RPMI8226 (cell line): ENCODE results near the gene IER5L.

Source experiments
- DNase-seq: peaks from one replicate; pipeline ENCODE4 v3.0.0-alpha.2; 2015

Gene IER5L

DNA sequence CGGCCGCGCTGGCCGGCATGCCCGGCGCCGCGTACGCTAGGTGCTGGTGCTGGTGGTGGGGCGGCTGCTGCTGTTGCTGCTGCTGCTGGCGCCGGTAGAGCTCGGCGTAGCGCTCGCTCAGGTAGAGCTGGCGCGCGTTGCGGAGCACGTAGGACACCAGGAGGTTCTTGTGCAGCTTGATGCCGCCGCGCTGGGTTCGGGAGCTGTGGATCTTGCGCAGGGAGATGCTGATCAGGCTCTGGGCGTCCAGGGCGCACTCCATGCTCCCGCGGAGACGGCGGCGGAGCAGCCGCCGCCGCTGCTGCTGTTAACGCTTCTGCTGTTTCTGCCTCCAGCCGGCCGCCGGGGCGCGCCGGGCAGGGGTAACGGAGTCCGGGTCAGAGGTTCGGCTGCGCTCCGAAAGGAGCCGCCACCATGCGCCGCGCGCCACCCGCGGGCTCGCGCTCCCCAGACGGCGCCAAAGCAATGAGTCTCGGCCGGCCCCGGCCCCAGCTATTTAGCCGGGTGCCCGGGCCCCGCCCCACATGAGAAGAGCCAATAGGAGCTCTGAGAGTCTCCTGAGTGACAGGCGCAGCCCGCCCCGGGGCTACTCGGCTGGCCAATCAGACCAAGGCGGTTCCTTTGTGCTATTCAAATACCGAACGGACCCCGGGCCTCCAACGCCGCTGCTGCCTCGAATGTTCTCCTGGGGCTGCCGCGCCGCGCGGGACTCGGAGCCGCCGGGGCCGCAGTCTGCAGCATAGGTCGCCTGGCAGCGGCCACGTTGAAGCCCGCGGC lies at the start of gene IER5L:
IER5L (minus strand) TSS at position 471 of the 777 bp plus-strand sequence; CDS start at position 262, 209 bp downstream.
- DNase-seq, result peak; percentile 99

DNA sequence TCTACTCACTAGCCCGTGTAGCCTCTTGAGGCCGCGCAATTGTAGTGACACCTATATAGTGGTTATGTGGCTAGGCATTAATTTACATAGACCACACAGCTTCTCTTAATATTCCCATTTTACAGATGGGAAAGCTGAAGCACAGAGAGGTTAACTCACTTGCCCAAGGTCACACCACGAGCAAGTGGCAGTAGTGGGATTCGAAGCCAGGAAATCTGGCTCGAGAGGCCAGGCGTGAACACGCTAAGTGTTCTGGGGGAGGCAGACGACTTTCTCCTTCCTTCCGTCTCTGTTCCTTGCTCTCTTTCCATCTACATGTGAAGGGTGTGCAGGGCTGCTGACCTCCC lies 49.8 kb upstream of the IER5L start:
- no peak for DNase-seq

DNA sequence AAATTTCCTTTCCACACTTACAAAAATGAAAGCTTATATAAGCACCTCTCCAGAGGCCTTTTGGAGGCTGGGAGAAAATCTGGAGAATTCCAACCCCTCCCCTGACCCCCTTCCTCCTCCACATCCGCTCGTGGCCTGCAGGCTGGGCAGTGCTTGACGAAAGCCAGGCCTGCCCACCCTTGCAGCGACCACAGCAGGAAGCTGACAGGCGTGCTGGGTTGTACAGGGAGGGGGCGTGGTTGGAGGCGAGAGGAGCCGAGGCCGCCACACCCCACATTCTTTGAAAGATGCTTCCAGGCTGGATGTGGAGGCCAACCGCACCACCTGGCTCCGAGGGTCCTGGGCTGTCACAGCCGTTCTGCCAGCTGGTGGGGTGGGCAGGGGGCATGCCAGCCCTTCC lies 47.8 kb upstream of the IER5L start:
- DNase-seq, result no peak

DNA sequence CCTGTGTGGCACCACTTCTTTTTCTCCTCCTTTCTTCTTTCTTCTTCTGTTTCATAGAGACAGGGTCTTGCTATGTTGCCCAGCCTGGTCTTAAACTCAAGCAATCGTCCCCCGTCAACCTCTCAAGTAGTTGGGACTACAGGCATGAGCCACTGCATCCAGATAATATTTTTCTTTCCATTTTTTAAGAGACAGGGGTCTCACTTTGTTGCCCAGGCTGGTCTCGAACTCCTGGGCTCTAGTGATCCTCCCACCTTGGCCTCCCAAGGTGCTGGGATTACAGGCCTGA lies 47.4 kb upstream of the IER5L start:
- no peak for DNase-seq

DNA sequence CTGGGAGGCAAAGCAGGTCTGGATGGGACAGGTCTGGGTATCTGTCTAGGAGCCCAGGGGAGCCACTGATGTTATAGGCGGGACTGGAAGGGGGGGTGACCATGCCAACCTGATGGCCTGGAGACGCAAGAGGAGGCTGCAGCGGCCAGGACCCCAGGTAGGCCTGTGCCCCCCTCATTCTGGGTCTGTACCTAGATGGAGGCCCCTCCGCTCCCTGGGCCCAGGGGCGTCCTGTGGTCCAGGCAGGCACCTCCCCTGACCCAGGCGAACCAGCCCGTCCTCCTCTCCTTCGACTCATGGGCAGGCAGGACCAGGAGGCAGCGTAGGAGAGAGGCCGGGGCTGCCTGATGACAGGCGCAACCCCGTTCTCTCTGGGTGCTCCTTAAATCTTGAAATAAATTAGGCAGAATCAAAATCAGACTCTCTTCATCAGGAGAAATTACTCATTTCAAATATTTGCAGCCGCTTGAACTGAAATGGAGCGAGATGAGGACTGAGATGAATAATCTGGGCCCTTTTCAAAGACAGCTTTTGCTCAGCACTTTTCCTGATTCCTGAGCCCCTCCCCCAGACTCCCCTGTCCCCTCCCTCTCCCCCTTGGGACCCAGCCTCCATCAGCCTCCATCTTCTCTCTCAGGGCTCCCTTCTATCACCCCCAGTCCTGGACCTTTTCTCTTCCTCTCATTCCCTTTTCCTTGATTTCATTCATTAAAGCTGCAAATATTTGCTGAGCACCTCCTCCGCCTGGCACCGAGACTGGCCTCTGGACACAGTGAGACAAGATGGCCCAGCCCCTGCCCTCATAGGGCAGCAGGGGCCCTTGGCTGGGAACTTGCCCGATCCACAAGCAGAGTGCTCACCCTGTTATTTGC lies 46.8 kb upstream of the IER5L start:
- no peak for DNase-seq

DNA sequence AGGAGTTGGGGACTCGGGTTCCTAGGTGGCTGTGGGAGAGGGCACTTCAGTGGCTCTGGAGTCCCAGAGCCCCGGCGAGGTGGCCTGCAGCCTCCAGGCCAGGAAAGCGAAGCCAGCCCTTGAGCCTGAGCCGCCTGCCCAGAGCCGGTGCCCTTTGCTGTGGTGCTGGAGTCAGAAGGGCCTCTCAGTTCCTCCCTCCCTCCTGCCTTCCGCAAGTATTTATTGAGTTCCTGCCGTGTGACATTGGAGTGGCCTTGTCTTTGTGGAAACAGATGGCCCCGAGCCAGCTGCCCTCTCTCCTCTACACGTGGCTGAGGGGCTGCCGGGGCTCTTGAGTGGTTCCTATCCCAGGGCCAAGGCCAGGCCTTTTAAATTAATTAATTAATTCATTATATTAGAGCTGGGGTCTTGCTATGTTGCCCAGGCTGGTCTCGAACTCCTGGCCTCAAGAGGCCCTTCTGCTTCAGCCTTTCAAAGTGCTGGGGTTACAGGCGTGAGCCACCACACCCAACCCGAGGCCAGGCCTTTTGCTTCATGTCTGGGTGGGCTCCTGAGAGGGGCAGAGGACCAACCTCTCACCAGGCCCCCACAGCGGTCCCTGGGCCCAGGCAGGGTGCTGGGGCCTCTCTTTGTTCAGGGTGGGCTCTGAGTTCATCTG lies 45.6 kb upstream of the IER5L start:
- no peak for DNase-seq

DNA sequence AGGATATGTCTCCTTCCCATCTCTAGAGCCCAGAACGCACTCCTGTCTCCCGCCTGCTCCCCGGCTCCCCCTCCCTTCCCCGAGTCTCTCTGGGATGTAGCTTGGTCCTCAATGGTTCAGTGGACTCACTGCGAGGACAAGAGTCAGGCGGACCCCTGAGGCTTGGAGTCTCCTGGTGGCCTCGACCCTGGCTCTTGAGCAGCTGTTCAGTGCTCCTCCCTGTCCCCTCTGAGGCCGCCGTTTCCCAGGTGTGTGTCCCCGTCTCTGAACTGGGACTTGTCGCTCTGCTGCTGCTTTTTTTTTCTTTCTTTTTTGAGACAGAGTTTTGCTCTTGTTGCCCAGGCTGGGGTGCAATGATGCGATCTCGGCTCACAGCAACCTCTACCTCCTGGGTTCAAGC lies 44.8 kb upstream of the IER5L start:
- DNase-seq, result no peak

DNA sequence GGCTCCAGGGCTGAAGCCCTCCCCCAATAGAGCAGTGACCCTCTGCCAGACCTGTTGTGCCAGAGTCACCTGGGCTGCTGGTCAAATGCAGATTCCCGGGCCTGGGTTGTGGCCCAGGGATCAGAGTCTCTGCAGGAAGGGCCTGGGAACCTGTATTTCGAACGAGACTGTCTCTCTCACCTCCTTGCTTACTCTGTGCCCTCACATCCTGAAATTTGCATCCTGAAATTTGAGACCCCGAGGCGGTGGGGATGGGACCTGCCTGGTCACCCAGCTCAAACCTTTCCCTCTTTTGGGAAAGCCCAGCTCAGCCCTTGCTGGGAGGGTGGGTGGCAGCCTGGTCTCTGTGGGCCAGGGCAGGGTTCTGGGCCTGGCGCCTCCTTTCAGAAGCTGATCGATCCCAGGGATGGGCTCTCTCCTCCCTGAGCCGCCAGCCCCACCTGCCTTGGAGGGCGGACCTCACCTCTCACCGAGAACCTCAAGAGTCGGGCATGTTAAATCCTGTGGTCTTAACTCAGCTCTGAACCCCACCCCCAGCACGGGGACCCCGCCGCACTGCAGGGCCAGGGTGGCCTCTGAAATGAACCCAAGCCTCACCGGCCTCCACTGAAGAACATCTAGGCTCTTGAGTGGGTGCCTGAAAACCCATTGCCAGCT lies 44.0 kb upstream of the IER5L start:
- no peak for DNase-seq

DNA sequence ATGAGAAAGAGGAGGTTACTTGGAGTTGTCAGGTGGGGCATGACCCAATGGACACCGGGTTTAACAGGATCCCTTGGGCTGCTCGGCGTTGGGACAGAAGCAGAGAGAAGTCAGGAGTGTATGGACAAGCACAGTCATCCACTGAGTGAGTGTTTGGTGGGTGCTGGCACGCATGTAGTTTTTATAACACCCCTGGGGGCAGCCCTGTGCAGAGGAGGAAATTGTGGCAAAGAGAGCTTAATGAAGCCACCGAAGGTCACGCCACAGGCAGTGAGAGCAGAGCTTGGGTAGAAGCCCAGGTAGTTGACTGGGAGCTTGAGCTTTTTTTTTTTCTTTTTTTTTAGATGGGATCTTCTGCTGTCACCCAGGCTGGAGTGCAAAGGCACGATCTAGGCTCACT lies 43.2 kb upstream of the IER5L start:
- DNase-seq, result peak; percentile 78

DNA sequence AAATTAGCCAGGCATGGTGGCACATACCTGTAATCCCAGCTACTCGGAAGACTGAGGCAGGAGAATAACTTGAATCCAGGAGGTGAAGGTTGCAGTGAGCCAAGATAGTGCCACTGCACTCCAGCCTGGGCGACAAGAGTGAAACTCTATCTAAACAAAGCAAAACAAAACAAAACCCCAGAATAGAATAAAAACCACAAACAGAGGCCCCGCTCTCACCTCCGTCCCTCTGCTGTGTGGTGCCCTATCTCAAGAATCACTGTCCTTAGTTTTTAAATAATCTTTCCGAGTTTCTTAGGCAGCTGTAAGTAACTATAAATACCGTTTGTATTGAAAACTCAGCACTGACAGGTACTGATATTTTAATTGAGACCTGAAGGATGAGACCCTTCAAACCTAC lies 42.7 kb upstream of the IER5L start:
- DNase-seq, result peak; percentile 32

DNA sequence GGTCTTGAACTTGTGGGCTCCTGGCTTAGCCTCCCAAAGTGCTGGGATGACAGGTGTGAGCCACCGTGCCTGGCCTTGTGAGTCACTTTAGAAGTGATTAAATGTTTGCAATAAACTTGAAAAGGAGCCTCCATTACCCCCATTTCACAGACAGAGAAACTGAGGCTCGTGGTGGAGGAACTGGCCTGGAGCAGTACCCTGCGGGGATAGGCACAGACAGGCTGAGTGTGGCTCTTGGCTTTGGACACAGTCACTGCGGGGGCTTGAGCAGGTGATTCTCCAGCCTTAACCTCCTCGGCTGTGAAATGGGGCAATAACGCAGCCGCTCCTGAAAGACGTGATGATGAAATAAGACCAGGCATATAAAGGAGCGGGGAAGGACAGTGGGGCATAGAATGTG lies 40.9 kb upstream of the IER5L start:
- no peak for DNase-seq

DNA sequence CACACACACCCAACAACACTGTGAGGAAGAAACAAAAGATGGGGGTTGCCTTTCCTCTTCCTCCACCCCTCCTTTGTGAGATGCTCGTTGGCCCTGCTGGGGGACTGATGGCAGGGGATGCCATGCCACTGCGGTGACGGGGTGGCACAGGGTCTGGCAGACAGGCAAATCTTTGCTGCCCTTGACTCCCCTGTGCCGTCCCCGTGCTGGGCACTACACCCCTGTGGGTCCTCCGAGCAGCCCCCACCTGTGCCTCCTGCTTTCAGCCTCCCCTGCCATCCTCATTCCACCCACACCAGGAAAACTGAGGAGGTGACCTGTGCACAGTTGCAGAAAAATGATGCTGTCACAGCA lies 40.2 kb upstream of the IER5L start:
- DNase-seq, result no peak

DNA sequence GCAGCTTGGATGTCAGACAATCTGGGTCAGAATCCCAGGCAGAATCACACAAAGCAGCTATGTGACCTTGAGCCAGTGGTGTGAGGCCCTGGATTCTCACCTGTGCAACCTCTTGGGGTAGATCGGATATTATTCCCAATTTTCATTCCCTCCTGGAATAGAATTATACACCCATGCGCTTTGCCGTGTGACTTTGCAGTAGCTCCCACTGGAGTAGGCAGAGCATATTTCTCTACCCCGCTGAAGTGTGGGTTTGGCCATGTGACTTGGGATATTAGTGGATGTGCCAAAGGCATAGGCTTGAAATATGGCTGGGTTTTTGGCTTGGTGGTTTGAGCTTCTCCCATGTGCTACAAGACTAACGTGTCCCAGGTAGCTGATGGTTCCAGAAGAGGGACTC lies 35.5 kb upstream of the IER5L start:
- no peak for DNase-seq

DNA sequence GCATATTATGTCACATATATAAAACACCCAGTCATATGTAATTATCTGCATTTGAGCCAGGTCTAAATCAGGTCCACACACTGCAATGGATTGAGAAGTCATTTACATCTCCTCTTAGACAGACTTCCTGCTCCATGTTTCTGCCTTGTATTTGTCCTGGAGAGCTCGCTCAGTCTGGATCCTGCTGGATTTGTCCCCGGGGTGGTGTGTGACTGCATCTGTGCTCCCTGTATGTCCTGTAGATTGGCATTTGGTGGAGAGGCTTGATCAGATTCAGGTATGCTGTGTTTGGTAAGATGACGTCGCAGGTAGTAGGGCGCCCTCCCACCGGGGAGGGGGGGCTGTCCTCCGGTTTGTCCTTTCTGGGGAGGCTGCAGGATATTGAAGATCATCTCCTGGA lies 33.6 kb upstream of the IER5L start:
- no peak for DNase-seq

DNA sequence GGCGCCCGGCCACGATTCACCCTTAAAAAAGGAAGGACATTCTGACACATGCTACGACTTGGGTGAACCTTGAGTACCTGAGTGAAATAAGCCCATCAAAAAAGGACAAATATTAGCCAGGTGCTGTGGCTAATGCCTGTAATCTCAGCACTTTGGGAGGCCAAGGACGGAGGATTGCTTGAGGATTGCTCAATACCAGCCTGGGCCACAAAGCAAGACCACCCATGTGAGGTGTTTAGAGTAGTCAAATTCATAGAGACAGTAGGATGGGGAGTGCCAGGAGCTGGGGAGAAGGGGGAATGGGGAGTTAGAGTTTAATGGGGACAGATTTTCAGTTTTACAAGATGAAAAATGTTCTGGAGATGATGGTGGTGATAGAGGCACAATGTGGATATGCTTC lies 32.1 kb upstream of the IER5L start:
- DNase-seq, result no peak

DNA sequence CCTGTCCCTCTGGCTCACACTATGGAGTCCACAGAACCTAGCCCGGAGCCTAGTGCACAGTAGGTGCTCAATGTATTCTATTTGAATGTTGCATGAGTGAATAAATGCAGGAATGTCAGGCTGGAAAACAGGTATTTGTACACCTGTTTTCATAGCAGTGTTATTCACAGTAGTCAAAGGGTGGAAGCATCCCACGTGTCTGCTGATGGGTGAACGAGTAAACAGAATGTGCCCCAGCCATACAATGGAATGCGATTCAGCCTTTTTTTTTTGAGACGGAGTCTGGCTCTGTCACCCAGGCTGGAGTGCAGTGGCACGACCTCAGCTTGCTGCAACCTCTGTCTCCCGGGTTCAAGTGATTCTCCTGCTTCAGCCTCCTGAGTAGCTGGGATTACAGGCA lies 31.5 kb upstream of the IER5L start:
- no peak for DNase-seq

DNA sequence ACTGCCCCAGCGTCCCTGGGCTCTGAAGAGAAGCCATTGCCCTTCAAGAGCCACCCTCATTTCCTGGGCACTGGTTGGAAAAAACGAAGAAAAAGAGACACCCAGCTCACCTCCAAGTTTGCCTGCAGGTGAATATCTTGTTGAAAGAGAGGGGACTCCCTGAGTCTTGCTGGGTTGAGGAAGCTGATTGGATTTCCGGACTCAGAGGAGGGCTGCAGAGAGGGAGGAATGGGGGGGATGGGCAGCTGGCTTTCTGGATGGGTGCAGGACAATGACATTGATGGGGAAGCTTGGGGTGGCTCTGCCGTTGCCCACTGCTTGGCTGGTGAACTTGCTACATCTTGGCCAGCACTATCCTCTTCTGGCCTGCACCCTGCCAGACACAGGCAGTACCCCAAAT lies 31.0 kb upstream of the IER5L start:
- no peak for DNase-seq

DNA sequence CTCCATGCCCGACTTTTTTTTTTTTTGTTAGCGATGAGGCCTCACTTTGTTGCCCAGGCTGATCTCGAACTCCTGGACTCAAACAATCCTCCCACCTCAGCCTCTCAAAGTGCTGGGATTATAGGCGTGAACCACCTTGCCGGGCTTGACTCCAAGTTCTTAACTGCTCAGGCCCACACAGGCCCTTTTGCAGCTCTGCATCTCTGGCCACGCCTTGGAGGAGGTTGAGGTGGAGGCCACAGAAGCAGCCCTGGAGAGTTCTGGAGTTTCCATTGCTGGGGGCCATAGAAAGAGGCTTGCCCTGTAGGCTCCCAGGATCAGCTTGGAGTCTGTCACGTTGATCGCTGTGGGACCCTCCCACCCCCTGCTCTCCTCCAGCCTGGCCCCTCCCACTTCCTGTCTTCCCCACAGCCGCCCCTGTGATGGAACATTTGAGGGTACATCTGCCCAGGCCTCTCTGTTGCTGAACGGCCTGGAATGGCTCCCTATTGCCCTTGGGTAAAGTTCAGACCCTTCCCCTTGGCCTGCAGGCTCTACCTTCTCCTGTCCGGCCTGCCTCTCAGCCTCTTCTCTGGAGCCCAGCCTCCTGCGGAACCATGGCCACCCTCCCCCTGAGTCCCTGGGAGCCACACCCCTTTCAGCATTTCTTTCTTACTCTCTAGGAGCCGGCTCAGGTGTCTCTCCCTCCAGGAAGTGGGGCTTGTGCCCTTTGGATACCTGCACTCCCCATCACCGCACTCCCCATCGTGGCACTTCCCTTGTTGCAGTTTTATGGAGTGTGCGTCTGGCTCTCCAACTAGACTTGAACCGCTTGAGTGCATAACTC lies 30.4 kb upstream of the IER5L start:
- no peak for DNase-seq

DNA sequence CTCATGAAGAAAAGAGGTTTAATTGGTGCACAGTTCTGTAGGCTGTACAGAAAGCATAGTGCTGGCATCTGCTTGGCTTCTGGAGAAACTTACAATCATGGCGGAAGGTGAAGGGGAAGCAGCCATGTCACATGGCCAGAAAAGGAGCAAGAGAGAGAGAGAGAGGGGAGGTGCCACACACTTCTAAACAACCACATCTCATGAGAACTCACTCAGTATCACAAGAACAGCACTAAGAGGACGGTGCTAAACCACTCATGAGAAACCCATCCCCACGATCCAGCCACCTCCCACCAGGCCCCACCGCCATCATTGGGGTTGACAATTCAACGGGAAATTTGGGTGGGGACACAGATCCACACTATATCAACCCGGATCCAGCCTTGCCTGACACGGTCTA lies 28.8 kb upstream of the IER5L start:
- no peak for DNase-seq

DNA sequence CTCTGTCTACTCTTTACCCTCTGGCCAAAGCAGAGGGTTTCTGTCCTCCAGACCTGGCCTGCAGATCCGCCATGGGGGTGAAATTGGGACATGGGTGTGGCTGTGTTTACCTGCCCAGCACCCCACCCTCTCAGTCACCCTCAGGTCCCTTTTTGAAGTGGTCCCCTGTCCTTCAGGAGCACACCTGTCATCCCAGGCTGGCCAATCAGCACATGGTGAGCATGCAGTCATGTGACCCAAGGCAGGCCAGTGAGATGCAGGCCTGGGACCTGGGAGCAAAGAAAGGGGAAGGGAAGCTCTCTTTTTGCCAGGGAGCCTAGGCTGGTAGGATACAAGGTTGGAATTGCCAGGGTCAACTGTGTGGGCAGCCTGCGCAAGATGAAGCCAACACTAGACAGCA lies 28.3 kb upstream of the IER5L start:
- DNase-seq, result no peak

DNA sequence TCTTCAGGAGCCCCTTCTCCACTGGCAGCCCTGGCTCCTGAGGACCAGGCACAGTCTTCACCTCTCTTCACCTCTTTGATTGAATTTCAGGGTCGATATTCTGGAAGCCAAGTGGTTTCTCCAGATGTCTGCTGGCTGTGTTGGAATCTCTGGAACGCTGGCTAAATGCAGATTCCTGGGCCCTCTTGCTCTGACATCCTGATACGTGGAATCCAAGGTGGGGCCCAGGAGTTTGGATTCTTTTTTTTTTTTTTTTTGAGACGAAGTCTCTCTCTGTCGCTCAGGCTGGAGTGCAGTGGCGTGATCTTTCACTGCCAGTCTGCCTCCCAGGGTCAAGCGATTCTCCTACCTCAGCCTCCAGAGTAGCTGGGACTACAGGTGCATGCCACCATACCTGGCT lies 26.8 kb upstream of the IER5L start:
- DNase-seq, result no peak

DNA sequence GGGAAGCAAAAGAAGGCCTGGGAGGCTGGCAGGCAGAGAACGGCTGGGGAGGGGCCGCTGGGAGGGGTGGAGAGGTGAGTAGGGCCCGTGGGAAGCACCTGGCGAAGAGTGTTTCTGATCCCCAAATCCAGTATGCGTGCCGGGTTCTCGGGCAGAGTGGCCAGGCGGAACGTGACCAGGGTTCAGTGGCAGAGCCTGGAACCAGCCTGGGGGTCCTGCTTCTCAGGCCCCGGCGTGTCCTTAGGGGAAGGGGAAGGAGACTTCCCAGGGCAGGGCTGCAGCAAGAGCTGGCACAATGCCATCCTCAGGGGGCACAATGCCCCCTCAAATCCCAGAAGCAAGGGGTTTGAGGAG lies 25.5 kb upstream of the IER5L start:
- no peak for DNase-seq
